GM21515 (cell line): ENCODE results near the gene OVOL3.

Source experiments
- ATAC-seq: cut with Tn5 transposase; IDR thresholded peaks from one replicate; pipeline ENCODE4 v1.9.1; 2021; ENCODE audit not compliant: unreplicated experiment

OVOL3 gene

DNA sequence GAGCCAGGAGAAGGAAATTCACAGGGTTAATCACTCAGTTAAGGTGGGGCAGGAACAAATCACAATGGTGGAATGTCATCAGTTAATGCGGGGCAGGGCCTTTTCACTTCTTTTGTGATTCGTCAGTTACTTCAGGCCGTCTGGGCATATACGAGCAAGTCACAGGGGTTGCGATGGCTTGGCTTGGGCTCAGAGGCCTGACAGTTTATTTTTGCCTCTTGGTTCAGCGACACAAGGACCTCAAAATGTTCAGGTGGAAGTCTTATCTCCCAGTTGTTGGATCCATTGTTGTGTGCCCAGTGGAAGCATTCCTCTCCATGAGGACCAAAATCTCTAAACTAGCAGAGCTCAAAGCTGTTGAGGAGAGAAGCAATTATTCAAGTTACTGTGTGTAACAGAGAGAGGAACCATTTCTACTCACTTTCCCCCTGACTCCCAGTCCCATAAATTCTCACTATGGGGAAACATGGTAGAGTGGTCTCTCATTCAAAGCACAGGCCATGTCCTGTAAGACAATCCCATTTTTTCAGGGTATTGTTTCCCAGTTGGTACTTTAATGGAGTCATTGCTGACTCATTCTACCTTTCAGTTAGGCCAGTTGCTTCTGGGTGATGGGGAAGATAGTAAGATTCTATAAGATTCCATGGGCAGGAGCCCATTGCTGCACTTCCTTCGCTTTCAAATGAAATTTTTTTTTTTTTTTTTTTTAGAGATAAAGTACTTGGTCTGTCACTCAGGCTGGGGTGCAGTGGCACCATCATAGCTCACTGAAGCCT, 50.1 kb downstream of the OVOL3 start:
- ATAC-seq, result no peak
